Measurements from ENCODE around the gene NPHP4. TPM values are rescaled to one million over a fixed set of nuclear protein-coding genes. Genes with fewer than 3 reads are reported as not detected.

NPHP4 gene
- total RNA-seq, 2 experiments from 2014 or later, result 6.2 to 7.7 TPM

- Histone ChIP-seq H3K27ac (ENCODE audit: low read depth in 1 of 2, low read length in 2 of 2) (no peak overlapping the region), H3K27me3 (ENCODE audit: control insufficient read depth in 1 of 2, insufficient read depth in 2 of 2, low read length in 2 of 2) (peaks cover 3% of the 10 kb centered on the region in 2 experiments), H3K9me3 (ENCODE audit: control insufficient read depth in 1 of 2, insufficient read depth in 1 of 2, low read length in 2 of 2) (peaks cover 0 to 4% of the 10 kb centered on the region in 2 experiments), H3K36me3 (ENCODE audit: insufficient read depth, low read length) (no peaks in the 10 kb centered on the region), H3K4me1 (ENCODE audit: insufficient read depth, low read length) (no peaks in the 10 kb centered on the region), H3K4me3 (ENCODE audit: low read length) (no peak overlapping the region)
- H3K36me3 Mint-ChIP-seq (ENCODE audit: low read depth), result no peaks in the 10 kb centered on the region
- no peaks in the 10 kb centered on the region for H3K9me3 Mint-ChIP-seq
- H3K4me1 Mint-ChIP-seq (ENCODE audit: low read depth), result no peaks in the 10 kb centered on the region
- intact Hi-C loops (cut with DNase I, micrococcal nuclease), result no loop called here
- POLR2A ChIA-PET, result no interaction called here
- H3K27me3 Mint-ChIP-seq, result peaks cover 5% of the 10 kb centered on the region
- CTCF ChIA-PET, result no interaction called here
- ATAC-seq (ENCODE audit: poor library complexity) (no peak), DNase-seq (no peak)
- no peak overlapping the region for H3K4me3 Mint-ChIP-seq
- no peak overlapping the region for H3K27ac Mint-ChIP-seq
- TF ChIP-seq, protein P1, sequence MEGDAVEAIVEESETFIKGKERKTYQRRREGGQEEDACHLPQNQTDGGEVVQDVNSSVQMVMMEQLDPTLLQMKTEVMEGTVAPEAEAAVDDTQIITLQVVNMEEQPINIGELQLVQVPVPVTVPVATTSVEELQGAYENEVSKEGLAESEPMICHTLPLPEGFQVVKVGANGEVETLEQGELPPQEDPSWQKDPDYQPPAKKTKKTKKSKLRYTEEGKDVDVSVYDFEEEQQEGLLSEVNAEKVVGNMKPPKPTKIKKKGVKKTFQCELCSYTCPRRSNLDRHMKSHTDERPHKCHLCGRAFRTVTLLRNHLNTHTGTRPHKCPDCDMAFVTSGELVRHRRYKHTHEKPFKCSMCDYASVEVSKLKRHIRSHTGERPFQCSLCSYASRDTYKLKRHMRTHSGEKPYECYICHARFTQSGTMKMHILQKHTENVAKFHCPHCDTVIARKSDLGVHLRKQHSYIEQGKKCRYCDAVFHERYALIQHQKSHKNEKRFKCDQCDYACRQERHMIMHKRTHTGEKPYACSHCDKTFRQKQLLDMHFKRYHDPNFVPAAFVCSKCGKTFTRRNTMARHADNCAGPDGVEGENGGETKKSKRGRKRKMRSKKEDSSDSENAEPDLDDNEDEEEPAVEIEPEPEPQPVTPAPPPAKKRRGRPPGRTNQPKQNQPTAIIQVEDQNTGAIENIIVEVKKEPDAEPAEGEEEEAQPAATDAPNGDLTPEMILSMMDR (IDR thresholded peaks at IDR 0.05), result no peak
Measured at GRCh38 chr1:5837976-5838653, 154.1 kb downstream of the NPHP4 start.

GRCh38 chr1:5836776-5837440, 155.3 kb downstream of the NPHP4 start:
- no peaks in the 10 kb centered on the region for H3K4me1 Mint-ChIP-seq (ENCODE audit: low read depth)
- Histone ChIP-seq H3K36me3 (ENCODE audit: insufficient read depth, low read length) (no peaks in the 10 kb centered on the region), H3K4me1 (ENCODE audit: insufficient read depth, low read length) (no peaks in the 10 kb centered on the region), H3K27me3 (ENCODE audit: control insufficient read depth in 1 of 2, insufficient read depth in 2 of 2, low read length in 2 of 2) (peaks cover 3% of the 10 kb centered on the region in 2 experiments), H3K4me3 (ENCODE audit: low read length) (no peak overlapping the region), H3K27ac (ENCODE audit: low read depth in 1 of 2, low read length in 2 of 2) (no peak overlapping the region), H3K9me3 (ENCODE audit: control insufficient read depth in 1 of 2, insufficient read depth in 1 of 2, low read length in 2 of 2) (peaks cover 0 to 8% of the 10 kb centered on the region in 2 experiments)
- ATAC-seq (ENCODE audit: poor library complexity), result no peak
- H3K27ac Mint-ChIP-seq, result no peak overlapping the region
- peaks cover 5% of the 10 kb centered on the region for H3K27me3 Mint-ChIP-seq
- no peak for DNase-seq
- H3K9me3 Mint-ChIP-seq, result no peaks in the 10 kb centered on the region
- intact Hi-C loops (cut with DNase I, micrococcal nuclease), result no loop called here
- CTCF ChIA-PET, result no interaction called here
- TF ChIP-seq, protein P1 (IDR thresholded peaks at IDR 0.05), result no peak
- POLR2A ChIA-PET, result no interaction called here
- H3K4me3 Mint-ChIP-seq, result no peak overlapping the region
- H3K36me3 Mint-ChIP-seq (ENCODE audit: low read depth), result no peaks in the 10 kb centered on the region

GRCh38 chr1:5835179-5835562, 157.1 kb downstream of the NPHP4 start:
- Histone ChIP-seq H3K36me3 (ENCODE audit: insufficient read depth, low read length) (no peaks in the 10 kb centered on the region), H3K9me3 (ENCODE audit: control insufficient read depth in 1 of 2, insufficient read depth in 1 of 2, low read length in 2 of 2) (peaks cover 0 to 7% of the 10 kb centered on the region in 2 experiments), H3K4me3 (ENCODE audit: low read length) (no peak overlapping the region), H3K27ac (ENCODE audit: low read depth in 1 of 2, low read length in 2 of 2) (no peak overlapping the region), H3K27me3 (ENCODE audit: control insufficient read depth in 1 of 2, insufficient read depth in 2 of 2, low read length in 2 of 2) (peaks cover 3% of the 10 kb centered on the region in 2 experiments), H3K4me1 (ENCODE audit: insufficient read depth, low read length) (no peaks in the 10 kb centered on the region)
- ChIA-PET CTCF (no interaction called here), POLR2A (no interaction called here)
- H3K27me3 Mint-ChIP-seq, result peaks cover 10% of the 10 kb centered on the region
- H3K9me3 Mint-ChIP-seq, result no peaks in the 10 kb centered on the region
- no peak overlapping the region for H3K27ac Mint-ChIP-seq
- no peak overlapping the region for H3K4me3 Mint-ChIP-seq
- H3K36me3 Mint-ChIP-seq (ENCODE audit: low read depth), result no peaks in the 10 kb centered on the region
- DNase-seq, result no peak
- H3K4me1 Mint-ChIP-seq (ENCODE audit: low read depth), result no peaks in the 10 kb centered on the region
- intact Hi-C loops (cut with DNase I, micrococcal nuclease), result no loop called here
- ATAC-seq (ENCODE audit: poor library complexity), result no peak
- TF ChIP-seq, protein P1 (IDR thresholded peaks at IDR 0.05), result no peak

All from CD4-positive, alpha-beta T cell (primary cell).